ENCODE data around the gene PPIL3.

The PPIL3 gene

DNA sequence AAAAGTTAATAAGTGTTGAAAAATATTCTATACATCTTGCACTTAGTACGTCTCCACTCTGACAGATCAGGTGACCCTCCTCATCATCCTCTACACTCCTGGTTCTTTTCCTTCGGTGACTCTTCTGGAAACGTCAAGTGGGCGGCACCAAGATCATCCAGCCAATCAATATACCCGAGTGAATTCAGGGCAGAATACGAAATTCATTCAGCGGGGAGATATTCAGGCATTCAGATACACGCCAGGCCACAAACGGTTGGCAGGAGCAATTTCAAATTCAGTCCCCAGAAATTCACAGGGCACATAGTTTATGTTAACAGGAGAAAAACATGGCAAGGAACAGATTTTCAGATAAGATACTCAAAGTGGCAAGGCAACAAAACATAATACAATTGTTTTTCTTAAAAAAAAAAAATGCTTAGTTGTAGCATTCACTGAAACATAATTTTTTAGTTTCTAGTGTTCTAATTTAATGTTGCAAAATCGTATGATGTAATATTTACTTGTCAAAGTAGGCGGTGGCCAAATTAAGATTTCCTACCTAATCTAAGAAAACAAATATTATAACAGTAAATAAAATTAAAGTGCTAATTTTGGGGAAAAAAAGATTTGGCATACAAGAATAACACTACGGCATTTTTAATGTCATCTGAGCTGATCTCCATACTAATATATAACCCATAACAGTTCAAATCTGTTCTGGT lies 28.6 kb downstream of the PPIL3 start:
- DNase-seq (ENCODE audit: low spot score), result peak; percentile 47

DNA sequence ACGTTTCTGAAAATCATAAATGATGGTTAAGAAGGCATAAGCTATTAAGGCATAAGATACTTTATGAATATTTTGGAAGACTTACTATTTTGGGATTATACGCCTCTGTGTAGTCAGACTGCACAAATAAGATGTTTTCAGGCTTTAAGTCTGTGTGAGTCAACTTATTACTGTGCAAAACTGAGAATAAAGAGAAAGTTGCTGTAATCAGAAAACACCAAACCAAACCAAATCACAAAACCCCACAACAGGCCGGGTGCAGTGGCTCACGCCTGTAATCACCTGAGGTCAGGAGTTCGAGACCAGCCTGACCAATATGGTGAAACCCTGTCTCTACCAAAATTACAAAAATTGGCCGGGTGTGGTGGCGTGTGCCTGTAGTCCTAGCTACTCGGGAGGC lies 32.1 kb downstream of the PPIL3 start:
- DNase-seq (ENCODE audit: low spot score), result no peak

GRCh38 chr2:200852605-200853004 lies 36.3 kb downstream of the PPIL3 start:
- DNase-seq (ENCODE audit: low spot score), result no peak

DNA sequence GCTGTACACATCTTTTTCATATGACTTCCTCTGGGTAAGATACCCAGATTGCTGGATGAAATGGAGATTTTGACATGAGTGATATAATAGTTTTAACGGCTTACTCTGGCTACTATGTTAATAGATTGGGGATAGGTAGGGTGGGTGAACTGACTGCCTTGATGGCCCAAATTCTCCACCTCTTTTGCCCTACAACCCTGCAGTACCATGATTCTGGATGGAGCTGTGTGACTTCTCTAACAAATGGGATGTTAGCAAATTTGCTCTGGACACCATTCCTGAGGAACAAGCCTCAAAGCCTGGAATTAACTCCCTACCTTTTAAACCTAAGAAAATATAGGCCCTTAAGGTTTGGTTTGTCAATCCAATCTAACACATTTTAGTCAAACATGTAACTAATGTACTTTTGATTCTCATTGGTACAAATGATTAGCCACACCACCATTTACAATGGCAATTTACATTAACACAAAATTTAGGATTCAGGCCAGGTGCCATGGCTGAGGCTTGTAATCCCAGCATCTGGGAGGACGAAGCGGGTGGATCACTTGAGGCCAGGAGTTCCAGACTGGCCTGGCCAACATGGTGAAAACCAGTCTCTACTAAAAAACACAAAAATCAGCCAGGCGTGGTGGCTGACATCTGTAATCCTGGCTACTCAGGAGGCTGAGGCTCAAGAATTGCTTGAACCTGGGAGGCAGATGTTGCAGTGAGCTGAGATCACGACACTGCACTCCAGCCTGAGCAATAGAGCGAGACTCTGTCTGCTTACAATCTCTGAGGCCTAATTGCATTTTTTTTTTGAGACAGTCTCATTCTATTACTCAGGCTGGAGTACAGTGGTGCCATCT lies 37.3 kb downstream of the PPIL3 start:
- DNase-seq (ENCODE audit: low spot score), result no peak

- no peak for DNase-seq (ENCODE audit: low spot score)
Measured at GRCh38 chr2:200850512-200851256, 38.2 kb downstream of the PPIL3 start.

DNA sequence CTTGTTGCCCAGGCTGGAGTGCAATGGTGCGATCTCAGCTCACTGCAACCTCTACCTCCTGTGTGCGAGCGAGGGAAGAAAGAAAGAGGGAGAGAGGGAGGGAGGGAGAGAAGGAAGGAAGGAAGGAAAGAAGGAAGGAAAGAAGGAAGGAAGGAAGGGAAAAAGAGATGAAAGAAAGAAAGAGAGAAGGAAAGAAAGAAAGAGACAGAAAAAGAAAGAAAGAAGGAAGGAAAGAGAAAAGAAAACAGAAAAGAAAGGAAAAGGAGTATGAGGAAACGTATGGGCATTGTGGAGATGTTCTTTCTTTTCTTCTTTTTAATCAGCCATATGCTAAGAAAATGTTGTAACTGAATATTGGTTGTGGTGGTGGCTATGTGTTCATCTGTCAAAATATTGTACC lies 40.9 kb downstream of the PPIL3 start:
- DNase-seq (ENCODE audit: low spot score), result no peak

DNA sequence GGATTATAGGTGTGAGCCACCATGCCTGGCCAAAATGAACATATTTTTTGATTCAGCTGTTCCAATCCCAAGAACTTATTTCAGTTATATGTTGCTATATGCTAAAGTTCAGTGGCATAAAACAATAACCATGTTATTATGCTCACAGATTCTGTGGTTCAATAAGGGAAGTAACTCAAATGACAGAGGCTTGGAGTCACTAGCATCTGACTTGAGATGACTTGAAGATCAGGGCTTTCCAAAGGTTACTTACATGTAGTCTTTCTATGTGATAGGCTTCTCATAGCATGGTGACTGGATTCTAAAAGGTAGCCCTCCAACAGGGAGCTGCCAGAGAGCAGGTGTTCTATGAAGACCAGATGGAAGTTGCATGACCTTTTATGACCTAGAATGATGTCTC lies 41.6 kb downstream of the PPIL3 start:
- no peak for DNase-seq (ENCODE audit: low spot score)

DNA sequence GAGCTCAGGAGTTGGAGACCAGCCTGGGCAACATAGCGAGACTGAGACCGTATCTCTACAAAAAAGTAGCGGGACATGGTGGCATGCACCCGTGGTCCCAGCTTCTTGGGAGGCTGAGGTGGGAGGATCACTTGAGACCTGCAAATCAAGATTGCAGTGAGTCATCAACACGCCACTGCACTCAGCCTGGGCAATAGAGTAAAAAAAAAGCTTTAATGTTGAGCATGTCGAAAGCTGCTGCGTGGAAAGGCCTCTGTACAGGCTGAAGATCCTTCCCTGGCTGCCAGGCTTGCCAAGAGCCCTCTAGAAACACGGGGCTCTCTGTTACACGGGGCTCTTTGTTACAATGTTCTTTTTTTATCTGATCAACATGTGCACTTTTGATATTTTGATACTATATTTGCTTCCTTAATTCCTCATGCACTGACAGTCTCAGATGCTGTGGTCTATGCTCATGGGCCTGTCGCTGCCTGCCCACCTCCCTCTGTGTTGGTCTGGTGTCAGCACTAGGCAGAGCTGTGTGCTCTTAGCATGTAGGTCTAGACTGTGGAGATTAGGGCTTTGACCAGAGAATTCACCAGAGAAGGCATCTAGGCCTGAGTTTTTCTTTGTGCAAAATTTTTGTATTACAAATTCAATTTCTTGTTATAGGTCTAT lies 43.1 kb downstream of the PPIL3 start:
- DNase-seq (ENCODE audit: low spot score), result no peak

DNA sequence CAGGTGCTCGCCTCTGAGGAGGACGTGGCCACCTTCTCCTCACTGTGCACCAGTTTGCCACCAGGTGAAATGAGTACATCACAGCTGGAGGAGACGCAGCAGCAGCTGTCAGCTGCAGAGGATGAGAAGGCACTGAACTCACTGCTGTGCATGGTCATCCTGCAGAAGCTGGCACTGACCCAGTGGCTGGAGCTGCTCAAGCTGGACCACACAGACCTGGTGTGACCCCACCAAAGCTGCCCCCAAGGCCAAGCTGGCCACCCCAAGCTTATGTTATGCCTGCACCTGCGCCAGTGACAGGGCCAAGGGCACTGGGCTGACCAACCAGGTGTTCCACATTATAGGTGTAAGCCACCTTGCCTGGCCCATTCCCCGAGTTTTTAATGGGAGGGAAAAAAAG lies 43.7 kb downstream of the PPIL3 start:
- DNase-seq (ENCODE audit: low spot score), result no peak

GRCh38 chr2:200843993-200844948 lies 44.6 kb downstream of the PPIL3 start:
- no peak for DNase-seq (ENCODE audit: low spot score)

GRCh38 chr2:200839513-200839912 lies 49.4 kb downstream of the PPIL3 start:
- DNase-seq (ENCODE audit: low spot score), result no peak

GRCh38 chr2:200834701-200835100 lies 54.2 kb downstream of the PPIL3 start:
- DNase-seq (ENCODE audit: low spot score), result no peak

- no peak for DNase-seq (ENCODE audit: low spot score)
Measured at GRCh38 chr2:200829258-200829655, 59.6 kb downstream of the PPIL3 start.

DNA sequence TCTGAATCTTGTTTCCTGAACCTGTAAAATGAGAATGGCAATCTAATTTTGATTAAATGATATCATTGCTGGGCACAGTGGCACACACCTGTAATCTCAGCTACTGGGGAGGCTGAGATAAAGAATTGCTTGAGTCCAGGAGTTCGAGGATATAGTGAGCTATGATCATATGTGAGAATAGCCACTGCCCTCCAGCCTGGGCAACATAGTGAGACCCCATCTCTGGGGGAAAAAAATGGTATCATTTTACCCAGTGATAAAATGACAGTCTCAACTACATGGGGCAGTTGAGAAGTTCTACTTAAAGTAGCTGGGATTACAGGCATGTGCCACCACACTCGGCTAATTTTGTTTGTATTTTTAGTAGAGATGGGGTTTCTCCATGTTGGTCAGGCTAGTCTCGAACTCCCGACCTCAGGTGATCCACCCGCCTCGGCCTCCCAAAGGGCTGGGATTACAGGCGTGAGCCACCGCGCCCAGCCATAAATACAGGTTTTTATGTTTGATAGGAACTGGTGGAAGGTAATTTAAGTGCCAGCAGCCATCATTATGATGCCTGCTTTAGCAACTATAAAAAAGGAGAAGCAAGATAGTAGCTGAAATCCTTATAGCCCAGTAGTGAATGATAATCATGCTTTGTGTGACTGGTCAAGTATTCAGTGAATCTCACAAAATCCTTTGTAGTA lies 60.2 kb downstream of the PPIL3 start:
- no peak for DNase-seq (ENCODE audit: low spot score)

- no peak for DNase-seq (ENCODE audit: low spot score)
Measured at GRCh38 chr2:200828104-200828503, 60.8 kb downstream of the PPIL3 start.

DNA sequence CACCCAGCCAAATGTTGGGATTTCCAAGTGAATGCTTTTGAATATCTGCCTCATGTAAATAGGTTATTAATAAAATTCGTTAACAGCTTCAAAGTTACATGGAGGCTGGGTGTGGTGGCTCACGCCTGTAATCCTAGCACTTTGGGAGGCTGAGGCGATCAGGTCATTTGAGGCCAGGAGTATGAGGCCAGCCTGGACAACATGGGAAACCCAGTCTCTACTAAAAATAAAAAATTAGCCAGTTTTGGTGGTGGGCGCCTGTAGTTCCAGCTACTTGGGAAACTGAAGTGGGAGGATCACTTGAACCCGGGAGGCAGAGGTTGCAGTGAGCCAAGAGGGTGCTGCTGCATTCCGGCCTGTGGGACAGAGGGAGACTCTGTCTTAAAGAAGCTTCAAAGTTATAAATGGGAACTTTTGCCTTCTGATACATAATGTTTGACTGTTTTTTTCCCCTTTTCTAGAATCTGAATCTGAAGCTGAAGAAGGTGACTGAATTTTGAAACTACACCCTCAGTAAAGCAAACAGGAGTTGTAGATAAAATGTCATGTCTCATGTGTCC lies 67.1 kb downstream of the PPIL3 start:
- no peak for DNase-seq (ENCODE audit: low spot score)

Data from AG08396 (cell line).